IMR-90 (cell line): ENCODE data around the gene CLCA2. TPM values are rescaled to one million over a fixed set of nuclear protein-coding genes. Genes with fewer than 3 reads are reported as not detected.

ENCODE experiments used
- ATAC-seq: fragments of 200-7000 bp; cut with Tn5 transposase; 2 replicates; pipeline ENCODE4 v1.9.1; 2020; ENCODE audit warnings: low read depth, mild to moderate bottlenecking, moderate library complexity
- BruUV-seq: library from RNA; stranded (reverse); fragments of 400-500 nt; replicated peaks from 2 replicates; lab custom pipeline; 2021; lab: Mats Ljungman, UMichigan
- CTCF ChIA-PET: fragments of 300-600 bp; formaldehyde crosslinking; extraction: SDS; loops from one replicate; lab custom pipeline; 2021; ENCODE audit warnings: antibody characterized with exemption; lab: Yijun Ruan, JAX
- POLR2A ChIA-PET: fragments of 300-600 bp; sonication (Branson Sonifier 250); formaldehyde crosslinking; loops from one replicate; lab custom pipeline; 2022; ENCODE audit warnings: antibody characterized with exemption; ENCODE audit not compliant: unreplicated experiment; lab: Charles Lee
- DNase-seq: peaks from one replicate; pipeline ENCODE4 v3.0.0; 2013
- H2AFZ ChIP-seq: replicated peaks from 2 replicates; pipeline ENCODE3; 2013; ENCODE audit warnings: low read length, mild to moderate bottlenecking; ENCODE audit not compliant: poor library complexity
- H2AK5ac ChIP-seq: 2 replicates; pipeline ENCODE4 v1.6.1; 2013; ENCODE audit warnings: low read depth, low read length, inconsistent platforms
- H2AK9ac ChIP-seq: replicated peaks from 2 replicates; pipeline ENCODE3; 2013; ENCODE audit warnings: mild to moderate bottlenecking, low read depth, low read length, moderate library complexity; ENCODE audit not compliant: poor library complexity
- H2BK120ac ChIP-seq: 2 replicates; pipeline ENCODE4 v1.6.1; 2013; ENCODE audit warnings: low read depth, low read length, inconsistent platforms
- H2BK15ac ChIP-seq: 3 replicates; pipeline ENCODE4 v1.6.1; 2013; ENCODE audit warnings: low read depth, low read length, inconsistent platforms
- H2BK20ac ChIP-seq: 2 replicates; pipeline ENCODE4 v1.6.1; 2013; ENCODE audit warnings: low read depth, mild to moderate bottlenecking, inconsistent platforms, low read length, moderate library complexity
- H2BK5ac ChIP-seq: 2 replicates; pipeline ENCODE4 v1.6.1; 2013; ENCODE audit warnings: mild to moderate bottlenecking, low read depth, low read length, inconsistent platforms; ENCODE audit not compliant: poor library complexity, severe bottlenecking
- H3K14ac ChIP-seq: replicated peaks from 2 replicates; pipeline ENCODE4 v1.6.1; 2013; ENCODE audit warnings: low read depth, low read length, inconsistent platforms
- H3K18ac ChIP-seq: 2 replicates; pipeline ENCODE4 v1.6.1; 2013; ENCODE audit warnings: low read depth, low read length, control low read depth
- H3K23ac ChIP-seq: 2 replicates; pipeline ENCODE4 v1.6.1; 2013; ENCODE audit warnings: low read depth, low read length, inconsistent platforms
- H3K27ac ChIP-seq: 2 replicates; pipeline ENCODE4 v1.5.1; 2013; ENCODE audit warnings: mild to moderate bottlenecking, control low read depth, low read length; ENCODE audit not compliant: insufficient read depth
- H3K27me3 ChIP-seq: 2 replicates; pipeline ENCODE4 v1.6.1; 2013; ENCODE audit warnings: low read length; ENCODE audit not compliant: control insufficient read depth, insufficient read depth
- H3K36me3 ChIP-seq: 2 replicates; pipeline ENCODE4 v1.6.1; 2013; ENCODE audit warnings: low read length, mixed read lengths; ENCODE audit not compliant: control insufficient read depth, insufficient read depth
- H3K4ac ChIP-seq: 2 replicates; pipeline ENCODE4 v1.6.1; 2013; ENCODE audit warnings: low read depth, low read length, inconsistent platforms
- H3K4me1 ChIP-seq: 2 replicates; pipeline ENCODE4 v1.6.1; 2013; ENCODE audit warnings: low read length, mixed read lengths; ENCODE audit not compliant: control insufficient read depth, insufficient read depth
- H3K4me2 ChIP-seq: 2 replicates; pipeline ENCODE4 v1.6.1; 2013; ENCODE audit warnings: low read depth, mild to moderate bottlenecking, control low read depth, low read length, moderate library complexity
- H3K4me3 ChIP-seq: 2 replicates; pipeline ENCODE4 v1.5.1; 2013; ENCODE audit warnings: low read depth, mild to moderate bottlenecking, control low read depth, low read length, moderate library complexity; ENCODE audit not compliant: insufficient read depth
- H3K56ac ChIP-seq: 2 replicates; pipeline ENCODE4 v1.6.1; 2013; ENCODE audit warnings: low read length, inconsistent platforms; ENCODE audit not compliant: insufficient read depth; ENCODE audit errors: extremely low read depth
- H3K79me1 ChIP-seq, 2 experiments: 2 replicates each; pipeline ENCODE4 v1.6.1; 2013; ENCODE audit warnings: low read length in 2 of 2, inconsistent platforms in 1 of 2, low read depth in 1 of 2
- H3K9ac ChIP-seq: 2 replicates; pipeline ENCODE4 v1.6.1; 2013; ENCODE audit warnings: low read depth, low read length, control low read depth
- H3K9me1 ChIP-seq: 2 replicates; pipeline ENCODE4 v1.6.1; 2013; ENCODE audit warnings: low read length, inconsistent platforms; ENCODE audit not compliant: insufficient read depth
- H3K9me3 ChIP-seq: 2 replicates; pipeline ENCODE4 v1.6.1; 2013; ENCODE audit warnings: low read length; ENCODE audit not compliant: control insufficient read depth, insufficient read depth
- H4K20me1 ChIP-seq: 2 replicates; pipeline ENCODE4 v1.6.1; 2013; ENCODE audit warnings: low read length, inconsistent platforms; ENCODE audit not compliant: insufficient read depth
- H4K5ac ChIP-seq: 2 replicates; pipeline ENCODE4 v1.6.1; 2013; ENCODE audit warnings: mild to moderate bottlenecking, low read depth, low read length, control low read depth
- H4K8ac ChIP-seq, 2 experiments: 2 replicates each; pipeline ENCODE4 v1.6.1; 2013; ENCODE audit warnings: low read depth in 2 of 2, low read length in 2 of 2, control low read depth in 1 of 2, inconsistent platforms in 1 of 2
- H4K91ac ChIP-seq: 2 replicates; pipeline ENCODE4 v1.6.1; 2013; ENCODE audit warnings: low read depth, low read length, inconsistent platforms; ENCODE audit not compliant: insufficient read depth
- BHLHE40 ChIP-seq: fragments of 150-350 bp; IDR thresholded peaks from 2 replicates; pipeline ENCODE4 v1.6.1; 2016; ENCODE audit warnings: mild to moderate bottlenecking, low read depth, low read length
- CHD1 ChIP-seq: IDR thresholded peaks from 2 replicates; pipeline ENCODE4 v1.6.1; 2012; ENCODE audit warnings: low read depth, low read length, improper control_type of control experiment
- CTCF ChIP-seq: conservative IDR thresholded peaks from 2 replicates; pipeline ENCODE4 v1.5.1; 2012; ENCODE audit warnings: mild to moderate bottlenecking, low read depth, low read length, improper control_type of control experiment
- ELK1 ChIP-seq: fragments of 150-350 bp; IDR thresholded peaks from 2 replicates; pipeline ENCODE4 v1.6.1; 2016; ENCODE audit warnings: low read depth, mild to moderate bottlenecking, low read length, moderate library complexity, borderline replicate concordance
- FOS ChIP-seq: fragments of 150-350 bp; IDR thresholded peaks from 2 replicates; pipeline ENCODE4 v1.6.1; 2016; ENCODE audit warnings: low read depth, low read length
- MAFK ChIP-seq: IDR thresholded peaks from 2 replicates; pipeline ENCODE4 v1.6.1; 2012; ENCODE audit warnings: low read depth, low read length, improper control_type of control experiment
- MAZ ChIP-seq: IDR thresholded peaks from 2 replicates; pipeline ENCODE4 v1.6.1; 2012; ENCODE audit warnings: low read depth, mild to moderate bottlenecking, low read length, improper control_type of control experiment, moderate library complexity, borderline replicate concordance
- MXI1 ChIP-seq: IDR thresholded peaks from 2 replicates; pipeline ENCODE4 v1.6.1; 2012; ENCODE audit warnings: low read depth, mild to moderate bottlenecking, low read length, moderate library complexity, borderline replicate concordance
- NFE2L2 ChIP-seq: fragments of 150-350 bp; IDR thresholded peaks from 2 replicates; pipeline ENCODE4 v1.6.1; 2016; ENCODE audit warnings: low read depth, mild to moderate bottlenecking, low read length
- POLR2A ChIP-seq: IDR thresholded peaks from 2 replicates; pipeline ENCODE4 v1.6.1; 2012; ENCODE audit warnings: mild to moderate bottlenecking, low read depth, low read length
- RAD21 ChIP-seq: IDR thresholded peaks from 2 replicates; pipeline ENCODE4 v1.6.1; 2012; ENCODE audit warnings: low read length, improper control_type of control experiment
- RCOR1 ChIP-seq: IDR thresholded peaks from 2 replicates; pipeline ENCODE4 v1.6.1; 2012; ENCODE audit warnings: mild to moderate bottlenecking, low read length, improper control_type of control experiment; ENCODE audit not compliant: insufficient replicate concordance
- RFX5 ChIP-seq: IDR thresholded peaks from 2 replicates; pipeline ENCODE4 v1.8.0; 2012; ENCODE audit warnings: low read depth, mild to moderate bottlenecking, low read length, moderate library complexity
- USF2 ChIP-seq: fragments of 150-350 bp; IDR thresholded peaks from 2 replicates; pipeline ENCODE4 v1.6.1; 2017; ENCODE audit warnings: mild to moderate bottlenecking, antibody characterized with exemption, low read length, low read depth
- WGBS, 2 experiments: methylation state at CpG; one replicate each; pipeline versions ENCODE4 v1.1.5 to v1.1.7; 2013; ENCODE audit warnings: missing lambda C conversion rate in 2 of 2; ENCODE audit not compliant: insufficient read length in 1 of 2; ENCODE audit errors: extremely low coverage in 2 of 2; 5-methylcytosine and 5-hydroxymethylcytosine counted together
- dilution Hi-C: fragments of 300-500 bp; cut with HindIII; formaldehyde crosslinking; loops from one replicate; pipeline ENCODE4 v1.14.3; 2018; ENCODE audit warnings: low sequenced_read_pairs; ENCODE audit not compliant: unreplicated experiment
- in situ Hi-C: fragments of 300-500 bp; cut with MboI; formaldehyde crosslinking; loops from 3 replicates; pipeline ENCODE4 v1.14.3; 2019; ENCODE audit warnings: low sequenced_read_pairs, inconsistent platforms, mixed read lengths
- intact Hi-C: fragments of 100-400 bp; cut with micrococcal nuclease; formaldehyde crosslinking; loops from 2 replicates; pipeline ENCODE4 v1.10.0; 2022
- polyA plus RNA-seq, 3 experiments: library from polyadenylated mRNA; depleted of rRNA; stranded (reverse); fragments of >200 nt; gene quantifications; 2 replicates each; pipeline ENCODE4 v1.2.3, GENCODE V29; 2012; ENCODE audit warnings: low replicate concordance in 1 of 3
- total RNA-seq: library from RNA; depleted of rRNA; stranded (reverse); fragments of >200 nt; gene quantifications from 2 replicates; pipeline ENCODE4 v1.2.3, GENCODE V29; 2012

Gene CLCA2
- total and polyA plus RNA-seq, 2 of the 4 experiments (the other 2 are of a cell fraction) = 0.09 to 0.18 TPM

- Histone ChIP-seq H3K9me1 (no peaks in the 10 kb centered on the region), H3K4me2 (no peak overlapping the region), H2AK5ac (no peak overlapping the region), H2AK9ac (no peak overlapping the region), H4K5ac (no peak overlapping the region), H4K20me1 (no peaks in the 10 kb centered on the region), H3K4me1 (no peaks in the 10 kb centered on the region), H3K4ac (no peak overlapping the region), H3K4me3 (no peak overlapping the region), H3K27ac (no peak overlapping the region), H3K23ac (no peak overlapping the region), H3K9ac (no peak overlapping the region), H2BK5ac (no peak overlapping the region), H2AFZ (no peak overlapping the region), H3K14ac (no peak overlapping the region), H3K27me3 (peaks cover 11% of the 10 kb centered on the region), H2BK20ac (no peak overlapping the region), H3K56ac (no peak overlapping the region), H3K9me3 (no peaks in the 10 kb centered on the region), H3K79me1 (no peaks in the 10 kb centered on the region), H4K8ac (no peak overlapping the region), H2BK15ac (no peak overlapping the region), H2BK120ac (no peak overlapping the region), H3K18ac (no peak overlapping the region), H3K36me3 (no peaks in the 10 kb centered on the region), H4K91ac (no peak overlapping the region)
- intact Hi-C loops = no loop called here
- no peak for ATAC-seq
- CTCF ChIA-PET = no interaction called here
- in situ Hi-C loops = no loop called here
- BruUV-seq = no TSS peak
- POLR2A ChIA-PET = no interaction called here
- no peak for TF ChIP-seq NFE2L2
- TF ChIP-seq RCOR1 = no peak
- TF ChIP-seq FOS = no peak
- no peak for TF ChIP-seq USF2
- TF ChIP-seq MXI1 = no peak
- TF ChIP-seq CTCF = no peak
- TF ChIP-seq CHD1 = no peak
- no peak for TF ChIP-seq BHLHE40
- TF ChIP-seq MAFK = no peak
- no peak for TF ChIP-seq RAD21
- TF ChIP-seq MAZ = no peak
- no peak for TF ChIP-seq POLR2A
- no peak for TF ChIP-seq ELK1
- no peak for TF ChIP-seq RFX5
- dilution Hi-C loops = no loop called here
- no peak for DNase-seq
- no CpG with 5 or more reads among the region's 4 CpGs for WGBS, 2 experiments
Observed at GRCh38 chr1:86466986-86467385, 43.0 kb downstream of the CLCA2 start.
